Calu3 (cell line): ENCODE data around the gene ANO3. TPM values are rescaled to one million over a fixed set of nuclear protein-coding genes. Genes with fewer than 3 reads are reported as not detected.

Experiments
- BruUV-seq: library from RNA; stranded (reverse); fragments of 400-500 nt; replicated peaks from 2 replicates; lab custom pipeline; 2021; lab: Mats Ljungman, UMichigan
- CTCF ChIA-PET: fragments of 300-600 bp; sonication (Branson Sonifier 250); formaldehyde crosslinking; loops from one replicate; lab custom pipeline; 2022; ENCODE audit warnings: antibody characterized with exemption; lab: Charles Lee
- DNase-seq: peaks from one replicate; pipeline ENCODE4 v3.0.0; 2022
- H3K27ac Mint-ChIP-seq: one replicate; pipeline ENCODE4 v1.8.0; 2022; ENCODE audit warnings: mixed read lengths; ENCODE audit not compliant: unreplicated experiment
- H3K27me3 Mint-ChIP-seq: one replicate; pipeline ENCODE4 v1.8.0; 2022; ENCODE audit warnings: mixed read lengths; ENCODE audit not compliant: unreplicated experiment
- H3K36me3 Mint-ChIP-seq: one replicate; pipeline ENCODE4 v1.8.0; 2022; ENCODE audit warnings: mild to moderate bottlenecking, moderate library complexity, mixed read lengths; ENCODE audit not compliant: insufficient read depth, unreplicated experiment
- H3K4me1 Mint-ChIP-seq: one replicate; pipeline ENCODE4 v1.8.0; 2022; ENCODE audit warnings: mild to moderate bottlenecking, low read depth, mixed read lengths; ENCODE audit not compliant: unreplicated experiment
- H3K4me3 Mint-ChIP-seq: one replicate; pipeline ENCODE4 v1.8.0; 2022; ENCODE audit warnings: mild to moderate bottlenecking, low read depth, moderate library complexity, mixed read lengths; ENCODE audit not compliant: unreplicated experiment
- H3K9me3 Mint-ChIP-seq: one replicate; pipeline ENCODE4 v1.8.0; 2022; ENCODE audit warnings: low read depth, mixed read lengths; ENCODE audit not compliant: unreplicated experiment
- intact Hi-C: fragments of 100-400 bp; cut with micrococcal nuclease; formaldehyde crosslinking; loops from one replicate; pipeline ENCODE4 v1.10.0; 2022; ENCODE audit not compliant: unreplicated experiment
- total RNA-seq: library from RNA; stranded (reverse); gene quantifications from 2 replicates; pipeline ENCODE4 v1.2.3, GENCODE V29; 2022
- TF ChIP-seq, protein P1 (sequence below): fragments of 200-600 bp; IDR thresholded peaks from one replicate; pipeline ENCODE4 v1.8.0; 2022; ENCODE audit warnings: antibody characterized with exemption; ENCODE audit not compliant: unreplicated experiment

ANO3 gene
- total RNA-seq, 1 experiment from 2014 or later = not detected

DNA sequence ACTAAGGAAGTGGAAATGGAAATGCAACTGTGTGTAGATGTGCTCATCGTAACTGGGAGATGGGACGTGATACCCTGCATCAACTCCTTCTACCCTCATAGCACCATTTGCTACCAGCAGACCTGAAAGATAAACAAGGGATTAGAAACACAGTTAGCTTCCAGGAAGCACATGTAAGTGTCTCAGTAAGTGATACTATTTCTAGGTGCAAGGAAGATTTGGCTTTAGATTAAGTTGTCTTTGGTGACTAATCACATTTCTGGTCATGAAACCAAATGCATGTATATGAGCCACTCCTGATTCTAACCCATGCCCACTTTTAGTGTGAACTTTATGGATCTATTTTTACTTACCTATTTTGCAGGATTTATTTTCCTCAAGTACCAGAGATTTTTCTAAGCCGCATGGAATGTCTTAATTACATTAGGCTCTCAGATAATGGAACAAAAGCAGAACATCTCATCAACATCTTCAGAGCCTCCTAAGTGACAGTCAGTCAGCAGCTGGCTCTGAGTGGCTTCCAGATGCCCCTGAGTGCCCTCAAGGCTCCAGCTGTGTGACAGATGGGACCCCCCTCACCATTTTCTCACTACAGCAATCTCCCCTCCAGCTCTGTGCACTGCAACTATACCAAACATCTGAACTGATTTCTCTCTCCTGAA is 368.8 kb downstream of the ANO3 start:
- intact Hi-C loops = no loop called here
- no TSS peak for BruUV-seq
- CTCF ChIA-PET = no interaction called here

DNA sequence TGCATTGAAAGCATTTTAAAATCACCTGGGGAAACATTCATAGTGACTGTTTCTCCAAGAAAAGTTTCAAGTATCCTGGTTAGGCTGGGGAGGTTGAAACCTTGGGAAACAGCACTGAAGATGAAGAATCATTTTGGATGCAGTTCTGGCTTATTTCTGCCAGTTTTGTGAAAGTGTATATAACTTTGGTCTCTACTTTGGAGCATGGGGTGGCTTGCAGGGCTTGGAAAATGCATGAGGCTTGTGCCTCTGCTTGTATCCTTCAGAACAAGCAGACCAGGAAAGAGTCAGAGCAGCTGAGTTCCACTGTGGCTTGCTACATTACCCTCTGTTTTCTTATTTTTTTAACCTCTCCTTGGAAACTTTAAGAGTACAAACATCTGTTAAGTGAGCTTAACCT is 370.5 kb downstream of the ANO3 start:
- no TSS peak for BruUV-seq
- CTCF ChIA-PET = no interaction called here
- H3K4me1 Mint-ChIP-seq = peaks cover 8% of the 10 kb centered on the region
- DNase-seq = no peak
- TF ChIP-seq, protein P1, sequence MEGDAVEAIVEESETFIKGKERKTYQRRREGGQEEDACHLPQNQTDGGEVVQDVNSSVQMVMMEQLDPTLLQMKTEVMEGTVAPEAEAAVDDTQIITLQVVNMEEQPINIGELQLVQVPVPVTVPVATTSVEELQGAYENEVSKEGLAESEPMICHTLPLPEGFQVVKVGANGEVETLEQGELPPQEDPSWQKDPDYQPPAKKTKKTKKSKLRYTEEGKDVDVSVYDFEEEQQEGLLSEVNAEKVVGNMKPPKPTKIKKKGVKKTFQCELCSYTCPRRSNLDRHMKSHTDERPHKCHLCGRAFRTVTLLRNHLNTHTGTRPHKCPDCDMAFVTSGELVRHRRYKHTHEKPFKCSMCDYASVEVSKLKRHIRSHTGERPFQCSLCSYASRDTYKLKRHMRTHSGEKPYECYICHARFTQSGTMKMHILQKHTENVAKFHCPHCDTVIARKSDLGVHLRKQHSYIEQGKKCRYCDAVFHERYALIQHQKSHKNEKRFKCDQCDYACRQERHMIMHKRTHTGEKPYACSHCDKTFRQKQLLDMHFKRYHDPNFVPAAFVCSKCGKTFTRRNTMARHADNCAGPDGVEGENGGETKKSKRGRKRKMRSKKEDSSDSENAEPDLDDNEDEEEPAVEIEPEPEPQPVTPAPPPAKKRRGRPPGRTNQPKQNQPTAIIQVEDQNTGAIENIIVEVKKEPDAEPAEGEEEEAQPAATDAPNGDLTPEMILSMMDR = no peak
- peaks cover 8% of the 10 kb centered on the region for H3K27me3 Mint-ChIP-seq
- no peaks in the 10 kb centered on the region for H3K9me3 Mint-ChIP-seq
- H3K4me3 Mint-ChIP-seq = no peak overlapping the region
- H3K27ac Mint-ChIP-seq = no peak overlapping the region
- intact Hi-C loops = no loop called here
- no peaks in the 10 kb centered on the region for H3K36me3 Mint-ChIP-seq

More for the DNA sequence above, 368.8 kb downstream of the ANO3 start:
- Mint-ChIP-seq H3K27me3 (no peaks in the 10 kb centered on the region), H3K4me3 (no peak overlapping the region), H3K36me3 (no peaks in the 10 kb centered on the region), H3K4me1 (peaks cover 8% of the 10 kb centered on the region), H3K27ac (no peak overlapping the region), H3K9me3 (no peaks in the 10 kb centered on the region)
- DNase-seq = no peak
- TF ChIP-seq, protein P1 = no peak

DNA sequence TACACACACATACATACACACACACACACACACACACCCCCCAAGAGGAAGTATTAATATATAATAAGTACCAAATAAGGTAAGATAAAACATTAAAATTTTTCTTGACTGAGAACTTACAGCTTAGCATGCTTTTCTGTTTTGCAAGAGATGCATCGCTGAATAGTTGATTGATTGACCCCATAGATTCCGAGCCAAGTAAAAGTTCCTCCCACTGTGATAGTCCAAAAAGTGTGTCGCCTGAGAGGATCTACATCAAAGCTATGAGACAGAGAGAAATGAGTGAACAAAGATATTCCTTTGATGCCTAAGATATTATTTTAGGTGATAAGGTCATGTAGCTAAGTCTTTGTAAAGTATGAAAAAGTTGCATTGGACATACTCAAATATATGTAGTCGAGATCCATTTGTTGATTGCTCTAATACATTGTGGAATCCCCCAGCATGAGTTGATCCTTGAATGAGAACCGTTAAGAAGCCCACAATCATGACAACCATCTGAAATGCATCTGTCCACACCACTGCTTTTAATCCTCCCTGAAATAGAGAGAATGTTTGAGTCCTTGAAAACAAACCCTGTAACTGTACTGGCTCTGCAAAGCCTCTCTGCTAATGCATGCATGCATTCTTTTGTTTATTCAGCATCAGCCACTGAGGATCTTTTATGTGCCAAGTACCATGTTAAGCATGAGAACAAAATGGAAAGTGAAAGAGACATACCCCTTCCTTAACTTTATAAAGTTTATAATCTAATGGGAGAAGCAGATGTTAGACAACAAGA is 371.7 kb downstream of the ANO3 start:
- peaks cover 8% of the 10 kb centered on the region for H3K4me1 Mint-ChIP-seq
- DNase-seq = no peak
- CTCF ChIA-PET = no interaction called here
- TF ChIP-seq, protein P1 = no peak
- intact Hi-C loops = no loop called here
- peaks cover 8% of the 10 kb centered on the region for H3K27me3 Mint-ChIP-seq
- no peaks in the 10 kb centered on the region for H3K9me3 Mint-ChIP-seq
- no TSS peak for BruUV-seq
- no peak overlapping the region for H3K27ac Mint-ChIP-seq
- H3K4me3 Mint-ChIP-seq = no peak overlapping the region
- no peaks in the 10 kb centered on the region for H3K36me3 Mint-ChIP-seq

DNA sequence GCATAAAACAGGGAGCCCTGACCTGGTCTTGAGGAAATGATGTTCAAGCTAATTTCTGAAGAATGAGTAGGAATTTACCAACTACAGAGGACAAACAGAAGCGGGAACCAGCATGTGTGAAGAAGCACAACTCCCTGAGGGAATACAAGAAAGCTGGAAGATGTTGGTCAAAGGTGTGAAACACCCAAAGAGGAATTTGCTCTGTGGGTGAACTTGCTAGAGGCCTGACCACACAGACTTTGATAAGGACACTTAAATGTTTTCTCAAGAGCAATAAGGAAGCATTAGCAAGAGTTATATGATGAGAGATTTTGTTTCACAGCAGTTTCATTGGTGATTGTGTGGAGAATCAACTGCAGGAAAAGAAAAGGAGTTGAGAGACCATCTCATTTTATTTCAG is 372.3 kb downstream of the ANO3 start:
- TF ChIP-seq, protein P1 = no peak
- CTCF ChIA-PET = no interaction called here
- Mint-ChIP-seq H3K9me3 (no peaks in the 10 kb centered on the region), H3K4me3 (no peak overlapping the region), H3K27me3 (peaks cover 8% of the 10 kb centered on the region), H3K4me1 (peaks cover 8% of the 10 kb centered on the region), H3K27ac (no peak overlapping the region), H3K36me3 (no peaks in the 10 kb centered on the region)
- DNase-seq = peak; percentile 2
- BruUV-seq = no TSS peak
- intact Hi-C loops = no loop called here
